Keratinocyte (primary cell): ENCODE results near the gene NIM1K. TPM values are rescaled to one million over a fixed set of nuclear protein-coding genes. Genes with fewer than 3 reads are reported as not detected.

Experiments used
- DNase-seq: peaks from one replicate; pipeline ENCODE4 v3.0.0-alpha.2; 2011; ENCODE audit warnings: low read depth, missing footprints, low spot score
- FAIRE-seq: peaks from 2 replicates; lab custom pipeline; 2011; peaks lifted over from hg19 to GRCh38; lab: Jason Lieb, UNC
- H2AFZ ChIP-seq: 2 replicates; pipeline ENCODE4 v1.6.0; 2012; ENCODE audit warnings: low read length, control low read depth, inconsistent platforms; ENCODE audit not compliant: control insufficient read depth
- H3K27ac ChIP-seq: 2 replicates; pipeline ENCODE4 v1.5.1; 2011; ENCODE audit warnings: low read length; ENCODE audit not compliant: control insufficient read depth, insufficient read depth
- H3K27me3 ChIP-seq: 3 replicates; pipeline ENCODE4 v1.6.0; 2011; ENCODE audit warnings: low read length; ENCODE audit not compliant: control insufficient read depth, insufficient read depth; ENCODE audit errors: extremely low read depth
- H3K36me3 ChIP-seq, 2 experiments: 2 replicates in 1 of 2; 3 replicates in 1 of 2; pipeline ENCODE4 v1.5.1; 2011; ENCODE audit warnings: low read length in 2 of 2, mild to moderate bottlenecking in 1 of 2; ENCODE audit not compliant: control insufficient read depth in 2 of 2, insufficient read depth in 2 of 2; ENCODE audit errors: extremely low read depth in 1 of 2
- H3K4me1 ChIP-seq: 3 replicates; pipeline ENCODE4 v1.5.1; 2011; ENCODE audit warnings: low read length; ENCODE audit not compliant: control insufficient read depth, insufficient read depth; ENCODE audit errors: extremely low read depth
- H3K4me2 ChIP-seq: 3 replicates; pipeline ENCODE4 v1.6.0; 2011; ENCODE audit warnings: low read depth, low read length; ENCODE audit not compliant: control insufficient read depth, insufficient read depth; ENCODE audit errors: extremely low read depth
- H3K4me3 ChIP-seq, 3 experiments: fragments of 200-600 bp in 1 of 3; sonication (generic) in 1 of 3; 2 replicates in 2 of 3; 3 replicates in 1 of 3; pipeline ENCODE4 v1.5.1; 2011 to 2016; ENCODE audit warnings: low read length in 3 of 3, mild to moderate bottlenecking in 3 of 3, control low read depth in 2 of 3, inconsistent platforms in 1 of 3, low read depth in 1 of 3, mixed read lengths in 1 of 3, mixed run types in 1 of 3, moderate library complexity in 1 of 3; ENCODE audit not compliant: control insufficient read depth in 2 of 3, insufficient read depth in 2 of 3; ENCODE audit errors: extremely low read depth in 1 of 3
- H3K79me2 ChIP-seq: 2 replicates; pipeline ENCODE4 v1.6.0; 2012; ENCODE audit warnings: low read length; ENCODE audit not compliant: control insufficient read depth, insufficient read depth
- H3K9ac ChIP-seq: 3 replicates; pipeline ENCODE4 v1.6.0; 2011; ENCODE audit warnings: low read length; ENCODE audit not compliant: control insufficient read depth, insufficient read depth; ENCODE audit errors: extremely low read depth
- H3K9me1 ChIP-seq: 3 replicates; pipeline ENCODE4 v1.6.0; 2011; ENCODE audit warnings: low read length; ENCODE audit not compliant: control insufficient read depth, insufficient read depth; ENCODE audit errors: extremely low read depth
- H3K9me3 ChIP-seq: 2 replicates; pipeline ENCODE4 v1.5.1; 2012; ENCODE audit warnings: low read depth, low read length; ENCODE audit not compliant: control insufficient read depth
- H4K20me1 ChIP-seq: 3 replicates; pipeline ENCODE4 v1.6.0; 2011; ENCODE audit warnings: low read length; ENCODE audit not compliant: control insufficient read depth, insufficient read depth; ENCODE audit errors: extremely low read depth
- EZH2 ChIP-seq: IDR thresholded peaks from one replicate; pipeline ENCODE4 v1.6.1; 2012; ENCODE audit warnings: inconsistent platforms, mild to moderate bottlenecking, low read length, moderate library complexity
- dilution Hi-C: fragments of 300-500 bp; cut with MboI; formaldehyde crosslinking; loops from one replicate; pipeline ENCODE4 v1.7.0; 2020; ENCODE audit warnings: low sequenced_read_pairs; ENCODE audit not compliant: extremely low pct_ligation_motif_present
- polyA plus RNA-seq, 5 experiments: library from polyadenylated mRNA; depleted of rRNA in 3 of 5; stranded (reverse) in 3 of 5; stranded (forward) in 1 of 5; unstranded in 1 of 5; fragments of >200 nt; gene quantifications; 1 replicate in 1 of 5; 2 replicates in 3 of 5; 3 replicates in 1 of 5; pipeline versions ENCODE4 v1.2.1 to v1.2.3, GENCODE V29; 2011 to 2012; ENCODE audit warnings: missing spikeins in 2 of 5, low read depth in 1 of 5, low replicate concordance in 1 of 5
- TF ChIP-seq, protein P1 (sequence below), 3 experiments: IDR thresholded peaks in 1 of 3; conservative IDR thresholded peaks in 1 of 3; optimal IDR thresholded peaks in 1 of 3; 2 replicates in 2 of 3; 3 replicates in 1 of 3; pipeline versions ENCODE3 to v1.5.1; 2011; ENCODE audit warnings: low read length in 3 of 3, mild to moderate bottlenecking in 3 of 3, moderate library complexity in 2 of 3, control low read depth in 1 of 3, inconsistent platforms in 1 of 3; ENCODE audit not compliant: insufficient read depth in 2 of 3; ENCODE audit errors: extremely low read depth in 1 of 3

The NIM1K gene
- polyA plus RNA-seq, 1 donor (not counting 4 experiments of a cell fraction or from before 2014, with no cell fraction given): 0.07 TPM

DNA sequence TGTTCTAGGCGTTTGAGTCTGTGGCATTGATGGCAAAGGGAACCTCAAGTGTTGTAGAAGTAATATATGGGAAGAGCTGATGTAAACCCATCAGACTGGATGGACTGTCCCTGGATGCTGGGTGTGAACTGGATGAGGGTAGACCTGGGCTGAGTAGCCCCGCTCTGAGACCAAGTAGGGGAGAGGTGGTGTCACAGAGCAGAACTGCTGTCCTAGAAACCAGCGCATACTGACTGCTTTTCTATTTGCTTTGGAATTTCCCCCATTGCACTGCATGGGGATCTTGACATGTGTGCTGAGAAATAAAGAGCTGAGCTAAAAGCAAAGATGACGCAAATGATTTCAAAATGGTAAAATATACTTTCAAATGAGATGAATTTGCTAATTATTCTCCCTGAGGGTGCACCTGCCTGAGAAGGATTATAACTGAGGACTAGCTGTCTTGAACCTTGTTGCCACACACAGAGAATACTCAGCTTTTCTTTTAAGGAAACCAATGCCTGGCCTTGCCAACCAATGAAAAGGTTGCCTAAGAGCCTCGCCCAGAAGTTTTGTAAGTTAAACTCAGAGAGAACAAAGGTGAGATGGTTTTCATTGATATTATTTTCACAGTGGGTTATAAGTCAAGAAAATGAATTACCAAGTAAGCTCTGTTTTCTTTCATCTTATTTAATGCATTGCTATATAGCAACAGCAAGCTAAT, 44.8 kb downstream of the NIM1K start:
- no peak for DNase-seq
- dilution Hi-C loops: no loop called here
- TF ChIP-seq, protein P1, sequence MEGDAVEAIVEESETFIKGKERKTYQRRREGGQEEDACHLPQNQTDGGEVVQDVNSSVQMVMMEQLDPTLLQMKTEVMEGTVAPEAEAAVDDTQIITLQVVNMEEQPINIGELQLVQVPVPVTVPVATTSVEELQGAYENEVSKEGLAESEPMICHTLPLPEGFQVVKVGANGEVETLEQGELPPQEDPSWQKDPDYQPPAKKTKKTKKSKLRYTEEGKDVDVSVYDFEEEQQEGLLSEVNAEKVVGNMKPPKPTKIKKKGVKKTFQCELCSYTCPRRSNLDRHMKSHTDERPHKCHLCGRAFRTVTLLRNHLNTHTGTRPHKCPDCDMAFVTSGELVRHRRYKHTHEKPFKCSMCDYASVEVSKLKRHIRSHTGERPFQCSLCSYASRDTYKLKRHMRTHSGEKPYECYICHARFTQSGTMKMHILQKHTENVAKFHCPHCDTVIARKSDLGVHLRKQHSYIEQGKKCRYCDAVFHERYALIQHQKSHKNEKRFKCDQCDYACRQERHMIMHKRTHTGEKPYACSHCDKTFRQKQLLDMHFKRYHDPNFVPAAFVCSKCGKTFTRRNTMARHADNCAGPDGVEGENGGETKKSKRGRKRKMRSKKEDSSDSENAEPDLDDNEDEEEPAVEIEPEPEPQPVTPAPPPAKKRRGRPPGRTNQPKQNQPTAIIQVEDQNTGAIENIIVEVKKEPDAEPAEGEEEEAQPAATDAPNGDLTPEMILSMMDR (optimal IDR thresholded peaks at IDR 0.05 in 1 of 3, IDR thresholded peaks at IDR 0.05 in 1 of 3, conservative IDR thresholded peaks at IDR 0.05 in 1 of 3; ENCODE audit: extremely low read depth in 1 of 3, insufficient read depth in 2 of 3, low read length in 3 of 3): no peak
- no peak for TF ChIP-seq EZH2

DNA sequence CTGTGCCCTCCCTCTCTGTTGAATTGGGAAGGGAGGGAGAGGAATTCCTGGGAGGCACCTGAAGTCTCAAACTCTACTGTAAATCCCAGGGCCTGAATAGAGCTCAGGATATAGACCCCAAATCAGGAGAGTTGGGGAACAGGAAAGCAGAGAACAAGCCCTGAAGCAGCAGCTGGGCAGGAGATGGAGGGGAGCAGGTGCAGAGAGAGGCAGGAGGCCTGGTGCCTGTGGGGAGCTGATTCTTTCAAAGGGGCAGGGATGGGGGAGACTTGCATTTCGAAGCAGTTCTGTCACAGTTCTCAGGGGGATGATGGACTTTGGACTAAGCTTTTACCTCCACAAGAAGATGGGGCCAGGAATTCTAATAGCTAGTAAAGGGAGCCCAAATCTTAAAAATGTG, 50.2 kb downstream of the NIM1K start:
- Histone ChIP-seq H3K9me3 (no peaks in the 10 kb centered on the region), H3K4me1 (no peaks in the 10 kb centered on the region), H3K9ac (no peak overlapping the region), H2AFZ (no peak overlapping the region), H3K4me2 (no peak overlapping the region), H3K36me3 (no peaks in the 10 kb centered on the region), H3K9me1 (no peaks in the 10 kb centered on the region), H3K27ac (no peak overlapping the region), H3K79me2 (no peaks in the 10 kb centered on the region), H3K4me3 (no peak overlapping the region), H4K20me1 (no peaks in the 10 kb centered on the region), H3K27me3 (no peaks in the 10 kb centered on the region)
- dilution Hi-C loops: no loop called here
- DNase-seq: no peak
- no peak for FAIRE-seq
- TF ChIP-seq, protein P1 (optimal IDR thresholded peaks at IDR 0.05 in 1 of 3, IDR thresholded peaks at IDR 0.05 in 1 of 3, conservative IDR thresholded peaks at IDR 0.05 in 1 of 3; ENCODE audit: extremely low read depth in 1 of 3, insufficient read depth in 2 of 3, low read length in 3 of 3): no peak
- TF ChIP-seq EZH2: no peak

More for the DNA sequence above, 44.8 kb downstream of the NIM1K start:
- Histone ChIP-seq H3K79me2 (no peaks in the 10 kb centered on the region), H3K4me2 (no peak overlapping the region), H3K9me3 (no peaks in the 10 kb centered on the region), H3K27ac (no peak overlapping the region), H3K36me3 (no peaks in the 10 kb centered on the region), H4K20me1 (no peaks in the 10 kb centered on the region), H3K27me3 (no peaks in the 10 kb centered on the region), H3K9me1 (no peaks in the 10 kb centered on the region), H3K4me1 (no peaks in the 10 kb centered on the region), H2AFZ (no peak overlapping the region), H3K9ac (no peak overlapping the region), H3K4me3 (no peak overlapping the region)
- FAIRE-seq: no peak
